Thyroid gland (tissue), 4 donors: Measurements from ENCODE around the gene P2RX2. TPM values are rescaled to one million over a fixed set of nuclear protein-coding genes. Genes with fewer than 3 reads are reported as not detected.
A peak's percentile ranks its signal among the peaks of the same experiment; 100 is the strongest.
"Not testable (repeated sequence)": the region's sequence is repeated elsewhere in the genome, so short reads cannot be mapped to it uniquely, and the experiment has no call there.

Experiments used
- DNase-seq, 2 donors: peaks; one replicate each; pipeline ENCODE4 v3.0.0-alpha.2; 2019
- H3K27ac ChIP-seq, 3 donors: fragments of 200-600 bp; sonication (generic); 1 replicate in 2 of 3; 2 replicates in 1 of 3; pipeline ENCODE4 v1.5.1; 2016 to 2019; ENCODE audit warnings: mild to moderate bottlenecking in 1 of 3, moderate library complexity in 1 of 3
- H3K27me3 ChIP-seq: fragments of 200-600 bp; sonication (generic); one replicate; pipeline ENCODE4 v1.5.1; 2019
- H3K36me3 ChIP-seq, 2 donors: fragments of 200-600 bp; sonication (generic); one replicate each; pipeline ENCODE4 v1.5.1; 2016 to 2019
- H3K4me1 ChIP-seq, 2 donors: fragments of 200-600 bp; sonication (generic); one replicate each; pipeline ENCODE4 v1.5.1; 2017 to 2019
- H3K4me3 ChIP-seq, 3 donors: fragments of 200-600 bp; sonication (generic); replicated peaks in 1 of 3; 1 replicate in 2 of 3; 2 replicates in 1 of 3; pipeline ENCODE4 v1.5.1; 2016; ENCODE audit warnings: mild to moderate bottlenecking in 1 of 3
- H3K9me3 ChIP-seq: fragments of 200-600 bp; sonication (generic); one replicate; pipeline ENCODE4 v1.5.1; 2017
- POLR2A ChIP-seq, 2 donors: fragments of 450-650 bp; IDR thresholded peaks; one replicate each; pipeline ENCODE4 v1.6.1; 2017; ENCODE audit warnings: antibody characterized with exemption in 2 of 2, mild to moderate bottlenecking in 2 of 2, moderate library complexity in 1 of 2
- WGBS, 2 donors: methylation state at CpG; one replicate each; pipeline ENCODE4 v1.1.5; 2017; 5-methylcytosine and 5-hydroxymethylcytosine counted together
- intact Hi-C: fragments of 100-400 bp; cut with DNase I; formaldehyde crosslinking; loops from one replicate; pipeline ENCODE4 v1.15.1; 2023
- total RNA-seq, 4 donors: library from RNA; depleted of rRNA; stranded (reverse); fragments of >200 nt; gene quantifications; one replicate each; pipeline ENCODE4 v1.2.3, GENCODE V29; 2016
- TF ChIP-seq, protein P1 (sequence below), 6 experiments: fragments of 200-600 bp in 3 of 6; fragments of 450-650 bp in 3 of 6; sonication (generic) in 3 of 6; IDR thresholded peaks; one replicate each; pipeline ENCODE4 v1.5.1; 2016 to 2019; ENCODE audit warnings: antibody characterized with exemption in 6 of 6, mild to moderate bottlenecking in 2 of 6, inconsistent platforms in 1 of 6, moderate library complexity in 1 of 6

The P2RX2 gene
- total RNA-seq, 4 donors from 2014 or later, result 0.45 TPM; not detected in 3

DNA sequence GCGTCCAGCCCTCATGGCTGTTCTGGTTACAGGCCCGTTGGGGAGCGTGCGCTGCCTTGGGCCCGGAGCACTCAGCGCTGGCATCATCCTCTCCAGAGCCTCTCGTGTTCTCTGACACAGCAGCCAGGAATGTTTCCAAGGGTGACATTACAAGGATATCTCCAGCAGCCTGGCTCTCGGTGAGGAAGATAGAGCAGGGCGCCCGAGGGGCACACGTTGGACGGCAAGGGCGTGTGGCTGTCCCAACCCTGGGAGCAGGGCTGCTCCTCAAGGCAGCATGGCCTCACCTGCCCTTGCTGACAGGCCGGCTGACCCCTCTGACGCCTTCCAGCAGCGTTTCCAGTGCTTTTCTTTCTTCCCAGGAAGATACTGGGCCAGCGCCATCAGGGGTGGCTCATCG, 22.6 kb upstream of the P2RX2 start:
- DNase-seq, result peak; percentile 19 to 64
- TF ChIP-seq POLR2A (IDR thresholded peaks at IDR 0.05), result no peak
- TF ChIP-seq, protein P1, sequence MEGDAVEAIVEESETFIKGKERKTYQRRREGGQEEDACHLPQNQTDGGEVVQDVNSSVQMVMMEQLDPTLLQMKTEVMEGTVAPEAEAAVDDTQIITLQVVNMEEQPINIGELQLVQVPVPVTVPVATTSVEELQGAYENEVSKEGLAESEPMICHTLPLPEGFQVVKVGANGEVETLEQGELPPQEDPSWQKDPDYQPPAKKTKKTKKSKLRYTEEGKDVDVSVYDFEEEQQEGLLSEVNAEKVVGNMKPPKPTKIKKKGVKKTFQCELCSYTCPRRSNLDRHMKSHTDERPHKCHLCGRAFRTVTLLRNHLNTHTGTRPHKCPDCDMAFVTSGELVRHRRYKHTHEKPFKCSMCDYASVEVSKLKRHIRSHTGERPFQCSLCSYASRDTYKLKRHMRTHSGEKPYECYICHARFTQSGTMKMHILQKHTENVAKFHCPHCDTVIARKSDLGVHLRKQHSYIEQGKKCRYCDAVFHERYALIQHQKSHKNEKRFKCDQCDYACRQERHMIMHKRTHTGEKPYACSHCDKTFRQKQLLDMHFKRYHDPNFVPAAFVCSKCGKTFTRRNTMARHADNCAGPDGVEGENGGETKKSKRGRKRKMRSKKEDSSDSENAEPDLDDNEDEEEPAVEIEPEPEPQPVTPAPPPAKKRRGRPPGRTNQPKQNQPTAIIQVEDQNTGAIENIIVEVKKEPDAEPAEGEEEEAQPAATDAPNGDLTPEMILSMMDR (IDR thresholded peaks at IDR 0.05), result no peak
- WGBS, 2 donors, result 57 to 78% methylated on average over 8 to 18 of the region's 18 CpGs
- intact Hi-C loops, result no loop called here
- H3K4me1 ChIP-seq, result peaks cover 3 to 11% of the 10 kb centered on the region in 2 donors
- H3K9me3 ChIP-seq, result no peaks in the 10 kb centered on the region
- no peaks in the 10 kb centered on the region for H3K36me3 ChIP-seq
- H3K27me3 ChIP-seq, result no peaks in the 10 kb centered on the region
- no peak overlapping the region for H3K4me3 ChIP-seq
- no peak overlapping the region for H3K27ac ChIP-seq

DNA sequence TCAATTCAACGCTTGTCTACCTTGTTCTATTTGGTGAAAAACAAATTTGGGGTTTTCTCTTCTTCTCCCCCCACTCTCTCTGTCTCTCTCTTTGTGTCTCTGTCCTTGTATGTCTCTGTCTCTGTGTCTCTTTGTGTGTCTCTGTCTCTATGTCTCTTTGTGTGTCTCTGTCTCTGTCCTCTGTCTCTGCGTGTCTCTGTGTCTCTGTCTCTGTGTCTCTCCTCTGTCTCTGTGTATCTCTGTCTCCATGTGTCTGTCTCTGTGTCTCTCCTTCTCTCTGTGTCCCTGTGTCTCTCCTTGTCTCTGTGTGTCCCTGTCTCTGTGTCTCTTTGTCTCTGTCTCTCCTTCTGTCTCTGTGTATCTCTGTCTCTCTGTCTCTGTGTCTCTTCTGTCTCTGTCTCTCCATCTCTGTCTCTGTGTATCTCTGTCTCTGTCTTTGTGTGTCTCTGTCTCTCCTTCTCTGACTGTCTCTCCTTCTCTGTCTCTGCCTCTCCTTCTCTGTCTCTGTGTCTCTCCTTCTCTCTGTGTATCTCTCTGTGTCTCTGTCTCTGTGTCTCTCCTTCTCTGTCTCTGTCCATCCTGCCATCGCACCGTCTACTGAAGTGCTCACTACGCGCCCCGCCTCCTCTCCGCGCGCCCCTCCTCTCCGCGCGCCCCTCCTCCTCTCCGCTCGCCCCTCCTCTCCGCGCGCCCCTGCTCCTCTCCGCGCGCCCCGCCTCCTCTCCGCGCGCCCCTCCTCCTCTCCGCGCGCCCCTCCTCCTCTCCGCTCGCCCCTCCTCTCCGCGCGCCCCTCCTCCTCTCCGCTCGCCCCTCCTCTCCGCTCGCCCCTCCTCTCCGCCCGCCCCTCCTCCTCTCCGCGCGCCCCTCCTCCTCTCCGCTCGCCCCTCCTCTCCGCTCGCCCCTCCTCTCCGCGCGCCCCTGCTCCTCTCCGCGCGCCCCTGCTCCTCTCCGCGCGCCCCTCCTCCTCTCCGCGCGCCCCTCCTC, 21.0 kb upstream of the P2RX2 start:
- intact Hi-C loops, result no loop called here
- Histone ChIP-seq H3K27ac (no peak overlapping the region), H3K36me3 (no peaks in the 10 kb centered on the region), H3K4me1 (peaks cover 3 to 13% of the 10 kb centered on the region in 2 donors), H3K27me3 (no peaks in the 10 kb centered on the region), H3K4me3 (no peak overlapping the region), H3K9me3 (no peaks in the 10 kb centered on the region)
- peak; percentile 44 to 47 for DNase-seq
- 8 to 9% methylated on average over 18 to 25 of the region's 58 CpGs for WGBS, 2 donors
- no peak for TF ChIP-seq POLR2A (IDR thresholded peaks at IDR 0.05)
- TF ChIP-seq, protein P1 (IDR thresholded peaks at IDR 0.05), result no peak

DNA sequence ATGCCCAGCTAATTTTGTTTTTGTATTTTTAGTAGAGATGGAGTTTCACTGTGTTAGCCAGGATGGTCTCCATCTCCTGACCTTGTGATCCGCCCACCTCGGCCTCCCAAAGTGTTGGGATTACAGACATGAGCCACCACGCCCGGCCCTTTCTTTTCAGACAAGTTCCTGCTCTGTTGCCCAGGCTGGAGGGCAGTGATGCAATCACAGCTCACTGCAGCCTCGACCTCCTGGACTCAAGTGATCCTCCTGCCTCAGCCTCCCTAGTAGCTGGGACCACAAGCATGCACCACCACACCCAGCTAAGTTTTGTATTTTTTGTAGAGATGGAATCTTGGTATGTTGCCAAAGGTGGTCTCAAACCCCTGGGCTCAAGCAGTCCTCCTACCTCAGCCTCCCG, 19.1 kb upstream of the P2RX2 start:
- H3K9me3 ChIP-seq, DNase-seq, H3K36me3 ChIP-seq, H3K27ac ChIP-seq, H3K27me3 ChIP-seq, intact Hi-C loops, H3K4me3 ChIP-seq: not testable (repeated sequence)
- peaks cover 3 to 20% of the 10 kb centered on the region in 2 donors for H3K4me1 ChIP-seq
- 84 to 89% methylated on average over 6 of the region's 6 CpGs for WGBS, 2 donors

DNA sequence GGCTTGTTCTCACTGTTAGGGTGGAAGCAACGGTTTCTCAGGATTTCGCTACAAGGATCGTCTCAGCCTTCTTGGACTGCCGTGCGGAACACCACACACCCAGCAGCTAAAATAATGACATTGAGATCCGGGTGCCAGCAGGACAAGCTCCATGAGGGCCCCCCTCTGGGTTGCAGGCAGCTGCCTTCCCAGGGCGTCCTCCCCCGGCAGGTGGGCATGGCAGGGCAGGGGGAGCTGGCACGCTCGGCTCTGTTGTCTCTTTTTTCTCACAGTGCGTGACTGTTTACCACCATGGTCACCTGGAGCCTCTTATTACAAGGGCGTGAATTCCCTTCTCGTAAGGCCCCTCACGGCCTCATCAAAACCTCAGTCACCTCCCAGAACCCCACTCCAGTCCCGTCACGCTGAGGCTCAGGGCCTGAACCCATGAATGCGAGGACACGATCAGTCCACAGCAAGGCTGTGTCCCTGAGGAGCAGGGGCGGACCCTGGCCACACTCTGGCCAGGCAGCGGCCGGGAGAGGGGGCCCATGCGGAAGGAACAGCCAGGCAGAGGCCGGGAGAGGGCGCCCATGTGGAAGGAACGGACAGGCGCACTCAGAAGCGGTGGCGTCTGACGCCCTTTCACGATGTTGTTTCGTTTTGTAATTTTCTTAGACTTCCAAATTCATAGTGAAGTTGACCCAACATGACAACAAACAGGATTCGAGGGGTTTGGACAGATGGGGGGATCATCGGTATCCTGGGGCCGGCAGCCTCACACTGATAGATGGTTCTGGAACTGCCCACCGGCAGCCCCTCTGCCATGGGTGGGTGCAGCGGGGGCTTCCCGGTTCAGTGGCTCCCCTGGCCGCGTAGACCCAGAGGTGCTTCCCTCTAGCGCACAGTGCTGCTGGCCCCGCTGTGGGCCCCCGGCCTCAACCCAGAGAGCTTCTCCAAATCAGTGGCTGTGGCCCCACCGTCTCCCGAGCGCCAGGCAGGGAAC, 18.2 kb upstream of the P2RX2 start:
- intact Hi-C loops, result no loop called here
- 33 to 41% methylated on average over 36 to 37 of the region's 45 CpGs for WGBS, 2 donors

More for the DNA sequence above, 18.2 kb upstream of the P2RX2 start:
- H3K27ac ChIP-seq, result peak overlapping the region in 1 of 3 donors; percentile 52
- H3K4me1 ChIP-seq, result peaks cover 3 to 20% of the 10 kb centered on the region in 2 donors
- no peaks in the 10 kb centered on the region for H3K36me3 ChIP-seq
- H3K9me3 ChIP-seq, result no peaks in the 10 kb centered on the region
- no peak for TF ChIP-seq POLR2A (IDR thresholded peaks at IDR 0.05)
- TF ChIP-seq, protein P1 (IDR thresholded peaks at IDR 0.05), result peak; percentile 40 to 69 (median 51)
- H3K4me3 ChIP-seq, result peak overlapping the region; percentile 1 to 15 (median 14)
- H3K27me3 ChIP-seq, result no peaks in the 10 kb centered on the region
- peak; percentile 79 for DNase-seq
